GM19452 (cell line): ENCODE measurements around the gene RPS24.
A peak's percentile ranks its signal among the peaks of the same experiment; 100 is the strongest.

Experiments used
- ATAC-seq: cut with Tn5 transposase; IDR thresholded peaks from one replicate; pipeline ENCODE4 v1.9.1; 2021; ENCODE audit not compliant: unreplicated experiment

Gene RPS24

DNA sequence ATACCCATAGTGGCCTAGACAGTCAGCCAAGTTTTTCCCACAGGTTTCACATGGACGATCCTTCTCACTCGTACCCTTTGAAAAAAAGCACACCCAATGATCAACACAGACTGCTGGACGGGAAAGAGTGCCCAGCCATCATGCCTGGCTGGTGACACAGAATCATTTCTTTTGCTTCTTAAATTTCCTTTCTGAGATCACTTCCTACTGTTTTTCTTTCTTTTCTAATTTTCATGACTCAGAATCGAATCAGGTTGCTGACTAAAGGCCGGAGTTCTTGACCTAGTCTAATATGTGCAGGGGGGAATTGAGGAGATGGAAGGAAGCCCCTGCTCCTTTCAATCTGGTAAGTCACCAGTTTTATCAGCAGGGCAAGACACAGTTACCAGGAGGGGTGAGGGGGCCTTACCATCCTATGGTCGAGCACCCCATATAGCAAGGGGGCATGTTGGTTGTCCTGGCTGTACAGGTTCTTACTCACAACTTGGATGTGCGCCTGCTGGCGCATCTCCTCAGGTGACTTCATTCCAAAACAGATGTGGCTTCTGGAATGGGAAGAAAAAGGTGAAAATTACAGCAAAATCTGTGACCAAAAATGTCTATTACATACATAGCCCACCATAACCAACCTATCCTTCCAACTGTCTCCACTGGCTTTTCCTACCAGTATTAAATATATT lies 7.8 kb upstream of the RPS24 start:
- ATAC-seq = no peak

- ATAC-seq = peak; percentile 2
These were observed 5.0 kb upstream of the RPS24 start for GRCh38 chr10:78028438-78029268.

GRCh38 chr10:78029269-78030226 lies 4.1 kb upstream of the RPS24 start, which contains the start of gene POLR3A:
POLR3A (minus strand) TSS chr10:78029515; CDS start chr10:78029407, 108 bp downstream.
- ATAC-seq = peak; percentile 67

DNA sequence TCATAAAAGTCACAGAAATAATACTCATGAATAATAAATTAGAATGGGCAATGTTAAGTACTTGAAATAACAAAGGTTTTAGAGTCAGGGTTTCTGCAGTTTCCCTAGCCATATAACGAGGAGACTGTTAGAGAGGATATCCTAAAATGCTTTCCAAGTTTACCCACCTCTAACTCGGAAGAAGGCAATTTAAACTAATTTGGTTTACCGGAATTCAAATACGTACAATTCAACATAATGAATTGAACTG lies 351 bp upstream of the RPS24 start:
- no peak for ATAC-seq

- ATAC-seq = no peak
These were observed 1.4 kb downstream of the RPS24 start for GRCh38 chr10:78035025-78035424.

DNA sequence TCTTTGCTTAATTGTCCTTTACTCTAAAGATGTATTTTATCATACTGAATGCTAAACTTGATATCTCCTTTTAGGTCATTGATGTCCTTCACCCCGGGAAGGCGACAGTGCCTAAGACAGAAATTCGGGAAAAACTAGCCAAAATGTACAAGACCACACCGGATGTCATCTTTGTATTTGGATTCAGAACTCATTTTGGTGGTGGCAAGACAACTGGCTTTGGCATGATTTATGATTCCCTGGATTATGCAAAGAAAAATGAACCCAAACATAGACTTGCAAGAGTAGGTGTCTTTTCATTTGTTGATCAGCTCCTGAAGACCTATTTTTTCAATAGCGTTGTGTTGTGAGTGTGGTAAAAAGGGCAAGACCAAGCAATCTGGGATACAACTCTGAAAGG lies 1.8 kb downstream of the RPS24 start:
- no peak for ATAC-seq

GRCh38 chr10:78035933-78036583 lies 2.4 kb downstream of the RPS24 start:
- no peak for ATAC-seq

GRCh38 chr10:78038105-78038504 lies 4.4 kb downstream of the RPS24 start:
- ATAC-seq = no peak

- no peak for ATAC-seq
These were observed 5.3 kb downstream of the RPS24 start for GRCh38 chr10:78038791-78039547.

GRCh38 chr10:78039743-78040142 lies 6.1 kb downstream of the RPS24 start:
- no peak for ATAC-seq

GRCh38 chr10:78041170-78042057 lies 7.8 kb downstream of the RPS24 start:
- ATAC-seq = no peak

GRCh38 chr10:78042058-78042751 lies 8.5 kb downstream of the RPS24 start:
- ATAC-seq = no peak

DNA sequence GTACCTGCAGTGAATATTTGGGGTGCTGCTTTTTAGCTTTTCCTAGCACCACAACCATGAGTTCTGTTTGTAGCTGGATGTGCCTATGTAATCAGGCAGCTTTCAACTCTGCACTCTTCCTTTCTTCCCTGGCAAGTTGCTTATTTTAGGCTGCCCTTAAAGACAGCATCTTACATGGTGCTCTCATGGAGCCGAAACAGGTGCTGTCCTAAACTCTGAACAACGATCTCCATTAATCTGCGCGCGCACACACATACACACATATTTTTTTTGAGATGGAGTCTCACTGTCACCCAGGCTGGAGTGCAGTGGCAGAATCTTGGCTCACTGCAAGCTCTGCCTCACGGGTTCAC lies 9.1 kb downstream of the RPS24 start:
- ATAC-seq = no peak

GRCh38 chr10:78044179-78044578 lies 10.5 kb downstream of the RPS24 start:
- no peak for ATAC-seq

DNA sequence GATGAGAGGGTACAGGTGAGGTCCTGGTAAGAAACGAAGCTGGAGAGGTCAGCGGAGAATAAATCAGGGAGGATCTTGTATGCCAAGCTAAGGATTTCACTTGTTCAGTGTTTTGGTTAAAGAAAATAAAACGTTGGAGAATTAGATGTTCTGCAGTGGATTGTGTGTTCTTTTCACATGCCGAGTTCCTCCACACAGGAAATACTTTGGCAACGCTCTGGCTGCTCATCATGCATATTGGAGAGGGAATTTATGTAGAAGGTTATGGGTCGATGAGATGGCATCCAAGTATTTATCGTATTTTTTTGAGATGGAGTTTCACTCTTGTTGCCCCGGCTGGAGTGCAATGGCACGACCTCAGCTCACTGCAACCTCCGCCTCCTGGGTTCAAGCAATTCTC lies 11.0 kb downstream of the RPS24 start:
- no peak for ATAC-seq

DNA sequence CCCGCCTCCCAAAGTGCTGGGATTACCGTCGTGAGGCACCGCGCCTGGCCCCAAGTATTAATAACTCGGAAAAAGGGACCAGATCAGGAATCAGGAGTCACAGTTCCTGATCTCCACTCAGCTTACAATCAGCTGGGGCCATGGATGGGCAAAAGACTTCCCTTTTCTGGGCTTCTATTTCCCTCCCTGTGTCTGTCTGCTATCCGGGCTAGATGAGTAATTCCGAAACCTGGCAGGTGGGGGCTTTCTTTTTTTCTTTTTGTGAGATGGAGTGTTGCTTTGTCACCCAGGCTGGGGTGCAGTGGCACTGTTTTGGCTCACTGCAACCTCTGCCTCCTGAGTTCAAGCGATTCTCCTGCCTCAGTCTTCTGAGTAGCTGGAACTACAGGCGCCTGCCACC lies 11.6 kb downstream of the RPS24 start:
- peak; percentile 65 for ATAC-seq

GRCh38 chr10:78045856-78046255 lies 12.2 kb downstream of the RPS24 start:
- no peak for ATAC-seq

GRCh38 chr10:78046711-78047269 lies 13.1 kb downstream of the RPS24 start:
- ATAC-seq = no peak
